ENCODE data around the gene TMCO4. TPM values are rescaled to one million over a fixed set of nuclear protein-coding genes. Genes with fewer than 3 reads are reported as not detected.

The TMCO4 gene
- total RNA-seq, 1 experiment from 2014 or later, result 7.2 TPM

- no peak for TF ChIP-seq ZNF512 (CRISPR knock-in tag; IDR thresholded peaks at IDR 0.05; ENCODE audit: borderline replicate concordance)
- TF ChIP-seq CREB1 (CRISPR knock-in tag; IDR thresholded peaks at IDR 0.05), result no peak
- TF ChIP-seq TCF7 (CRISPR knock-in tag; IDR thresholded peaks at IDR 0.05; ENCODE audit: low read depth), result no peak
- no peak for TF ChIP-seq ZNF423 (CRISPR knock-in tag; IDR thresholded peaks at IDR 0.05)
- TF ChIP-seq ZNF138 (CRISPR knock-in tag; conservative IDR thresholded peaks at IDR 0.05), result no peak
- no peak for TF ChIP-seq NR2C2 (CRISPR knock-in tag; IDR thresholded peaks at IDR 0.05)
- no peak for TF ChIP-seq ETV6 (CRISPR knock-in tag; IDR thresholded peaks at IDR 0.05)
- TF ChIP-seq ZNF232 (CRISPR knock-in tag; IDR thresholded peaks at IDR 0.05), result no peak
- peak; percentile 63 for TF ChIP-seq SP1 (CRISPR knock-in tag; conservative IDR thresholded peaks at IDR 0.05)
- no peak for TF ChIP-seq ZMAT4 (CRISPR knock-in tag; IDR thresholded peaks at IDR 0.05)
- TF ChIP-seq AR (CRISPR knock-in tag; IDR thresholded peaks at IDR 0.05), result no peak
- TF ChIP-seq JUN (CRISPR knock-in tag; IDR thresholded peaks at IDR 0.05), result no peak
Measured at GRCh38 chr1:19715334-19716203, 84.1 kb downstream of the TMCO4 start (continued).

GRCh38 chr1:19712928-19713327 is 86.8 kb downstream of the TMCO4 start:
- no peaks in the 10 kb centered on the region; the same call in 1 of the 2 replicates for H3K27me3 Mint-ChIP-seq (ENCODE audit: low read depth)
- no peaks in the 10 kb centered on the region for H3K36me3 Mint-ChIP-seq
- DNase-seq (ENCODE audit: low spot score), result no peak
- no peak overlapping the region for H3K27ac Mint-ChIP-seq
- ChIA-PET CTCF (interaction anchor here (0.9 to 2.2 kb wide), 2 partner anchors 9 to 51 kb away, joined by 4 to 8 read pairs; no protein-coding TSS in a partner anchor), POLR2A (no interaction called here)
- H3K4me1 Mint-ChIP-seq, result peaks cover 11% of the 10 kb centered on the region
- H3K9me3 Mint-ChIP-seq, result no peaks in the 10 kb centered on the region
- no peak for ATAC-seq
- TF ChIP-seq ZNF263 (CRISPR knock-in tag; IDR thresholded peaks at IDR 0.05; ENCODE audit: low read depth), result no peak
- no peak for TF ChIP-seq MXD4 (CRISPR knock-in tag; IDR thresholded peaks at IDR 0.05; ENCODE audit: borderline replicate concordance)
- no peak for TF ChIP-seq ATF6 (CRISPR knock-in tag; IDR thresholded peaks at IDR 0.05)
- TF ChIP-seq ATF2 (CRISPR knock-in tag; IDR thresholded peaks at IDR 0.05; ENCODE audit: borderline replicate concordance, low read depth), result no peak
- no peak for TF ChIP-seq E2F4 (CRISPR knock-in tag; IDR thresholded peaks at IDR 0.05; ENCODE audit: borderline replicate concordance, low read depth)
- no peak for TF ChIP-seq JUN (CRISPR knock-in tag; IDR thresholded peaks at IDR 0.05)
- no peak for TF ChIP-seq USF1 (CRISPR knock-in tag; IDR thresholded peaks at IDR 0.05)
- no peak for TF ChIP-seq SP1 (CRISPR knock-in tag; conservative IDR thresholded peaks at IDR 0.05)
- no peak for TF ChIP-seq MYBL2 (CRISPR knock-in tag; IDR thresholded peaks at IDR 0.05)
- TF ChIP-seq MLX (CRISPR knock-in tag; IDR thresholded peaks at IDR 0.05), result no peak
- no peak overlapping the region for H3K4me3 Mint-ChIP-seq
